T-helper 1 cell (primary cell): Measurements from ENCODE around the gene NBPF15.
"Not testable (repeated sequence)": the region's sequence is repeated elsewhere in the genome, so short reads cannot be mapped to it uniquely, and the experiment has no call there.

Experiments
- DNase-seq, 5 donors: peaks; one replicate each; pipeline ENCODE4 v3.0.0-alpha.2; 2012 to 2020
- total RNA-seq, 4 donors: gene quantifications; one replicate each; lab custom pipeline; 2026; lab: John Stamatoyannopoulos, UW

NBPF15 gene
- 62.9 to 114 (median 87.8) reads per million in 4 donors for total RNA-seq

- DNase-seq, result peak; percentile 41 to 74 (median 62)
Observed at GRCh38 chr1:144461136-144461759, at the start of gene NBPF15. NBPF15 (minus strand) TSS chr1:144461669; CDS start chr1:144440003, 21,666 bp downstream.

- DNase-seq, result not testable (repeated sequence)
Observed at GRCh38 chr1:144496429-144496828, 35.0 kb upstream of the NBPF15 start.

GRCh38 chr1:144494130-144494529 is 32.7 kb upstream of the NBPF15 start:
- not testable (repeated sequence) for DNase-seq

GRCh38 chr1:144490394-144490793 is 28.9 kb upstream of the NBPF15 start:
- peak in 2 of 5 donors; percentile 2 to 4 for DNase-seq

GRCh38 chr1:144487002-144487401 is 25.5 kb upstream of the NBPF15 start:
- DNase-seq, result not testable (repeated sequence)

GRCh38 chr1:144485048-144485993 is 23.9 kb upstream of the NBPF15 start:
- DNase-seq, result not testable (repeated sequence)

- DNase-seq, result not testable (repeated sequence)
Observed at GRCh38 chr1:144473897-144474296, 12.4 kb upstream of the NBPF15 start.

GRCh38 chr1:144471434-144471833 is 10.0 kb upstream of the NBPF15 start:
- not testable (repeated sequence) for DNase-seq

GRCh38 chr1:144461778-144462177 is 309 bp upstream of the NBPF15 start:
- DNase-seq, result not testable (repeated sequence)

GRCh38 chr1:144460686-144461085 is 783 bp downstream of the NBPF15 start:
- peak in 2 of 5 donors; percentile 2 to 18 for DNase-seq

GRCh38 chr1:144442402-144442801 is 19.1 kb downstream of the NBPF15 start:
- not testable (repeated sequence) for DNase-seq

- DNase-seq, result not testable (repeated sequence)
Observed at GRCh38 chr1:144439737-144440136, 21.7 kb downstream of the NBPF15 start.

GRCh38 chr1:144418891-144419694 is 42.4 kb downstream of the NBPF15 start:
- DNase-seq, result peak; percentile 29 to 62 (median 52)

- DNase-seq, result not testable (repeated sequence)
Observed at GRCh38 chr1:144413404-144414118, 47.9 kb downstream of the NBPF15 start.

- DNase-seq, result peak; percentile 61 to 98 (median 81)
Observed at GRCh38 chr1:144412491-144413403, 48.7 kb downstream of the NBPF15 start.

- peak; percentile 64 to 89 (median 75) for DNase-seq
Observed at GRCh38 chr1:144412068-144412471, 49.4 kb downstream of the NBPF15 start.

GRCh38 chr1:144402807-144403206 is 58.7 kb downstream of the NBPF15 start:
- not testable (repeated sequence) for DNase-seq

- not testable (repeated sequence) for DNase-seq
Observed at GRCh38 chr1:144371651-144372050, 89.8 kb downstream of the NBPF15 start.
